ENCODE data around the gene MRPS23.

The MRPS23 gene

GRCh38 chr17:57849874-57850754, at the start of gene MRPS23:
Gene MRPS23 (minus strand): TSS chr17:57850044. CDS start chr17:57850010, 34 bp downstream.
- peak; percentile 98 for DNase-seq

GRCh38 chr17:57899391-57899790, 49.5 kb upstream of the MRPS23 start:
- DNase-seq: no peak

- no peak for DNase-seq
These were observed 48.9 kb upstream of the MRPS23 start for GRCh38 chr17:57898487-57899311.

- no peak for DNase-seq
These were observed 45.7 kb upstream of the MRPS23 start for GRCh38 chr17:57895382-57896060.

- no peak for DNase-seq
These were observed 45.0 kb upstream of the MRPS23 start for GRCh38 chr17:57894848-57895247.

GRCh38 chr17:57892820-57893595, 43.2 kb upstream of the MRPS23 start:
- DNase-seq: no peak

GRCh38 chr17:57892146-57892819, 42.4 kb upstream of the MRPS23 start:
- peak; percentile 80 for DNase-seq

- no peak for DNase-seq
These were observed 41.0 kb upstream of the MRPS23 start for GRCh38 chr17:57890857-57891232.

GRCh38 chr17:57889892-57890856, 40.3 kb upstream of the MRPS23 start:
- DNase-seq: peak; percentile 95

GRCh38 chr17:57889252-57889651, 39.4 kb upstream of the MRPS23 start:
- DNase-seq: no peak

GRCh38 chr17:57888311-57889216, 38.7 kb upstream of the MRPS23 start:
- no peak for DNase-seq

- DNase-seq: no peak
These were observed 37.3 kb upstream of the MRPS23 start for GRCh38 chr17:57887161-57887560.

GRCh38 chr17:57886020-57886419, 36.2 kb upstream of the MRPS23 start:
- DNase-seq: no peak

- DNase-seq: no peak
These were observed 35.5 kb upstream of the MRPS23 start for GRCh38 chr17:57885148-57885915.

GRCh38 chr17:57881783-57882351, 32.0 kb upstream of the MRPS23 start:
- peak; percentile 37 for DNase-seq

GRCh38 chr17:57881143-57881542, 31.3 kb upstream of the MRPS23 start:
- no peak for DNase-seq

GRCh38 chr17:57880086-57880456, 30.2 kb upstream of the MRPS23 start:
- DNase-seq: no peak

- no peak for DNase-seq
These were observed 29.7 kb upstream of the MRPS23 start for GRCh38 chr17:57879437-57880085.

Measured in RPMI8226 (cell line).